ENCODE measurements around the gene SNTG2.
"Not testable (repeated sequence)": the region's sequence is repeated elsewhere in the genome, so short reads cannot be mapped to it uniquely, and the experiment has no call there.

The SNTG2 gene

DNA sequence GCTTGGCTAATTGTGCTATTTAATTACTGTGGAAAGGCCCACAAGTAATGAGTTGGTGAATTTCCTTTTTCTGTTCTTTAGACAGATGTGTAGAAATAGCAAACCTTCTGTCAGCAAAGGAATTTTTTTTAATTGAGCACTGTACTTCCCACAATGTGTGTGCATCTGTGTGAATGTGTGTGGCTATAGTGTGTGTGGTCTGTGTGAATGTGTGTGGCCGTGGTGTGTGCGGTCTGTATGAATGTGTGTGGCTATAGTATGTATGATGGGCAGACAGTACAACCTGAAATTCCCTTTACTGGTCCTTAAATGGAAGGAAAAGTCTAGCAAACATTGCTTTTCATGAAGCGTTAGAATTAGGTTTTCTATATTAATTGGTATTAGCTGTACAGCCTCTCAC, 259.1 kb downstream of the SNTG2 start:
- H3K27ac ChIP-seq: no peak overlapping the region
- H3K4me3 ChIP-seq: no peak overlapping the region

DNA sequence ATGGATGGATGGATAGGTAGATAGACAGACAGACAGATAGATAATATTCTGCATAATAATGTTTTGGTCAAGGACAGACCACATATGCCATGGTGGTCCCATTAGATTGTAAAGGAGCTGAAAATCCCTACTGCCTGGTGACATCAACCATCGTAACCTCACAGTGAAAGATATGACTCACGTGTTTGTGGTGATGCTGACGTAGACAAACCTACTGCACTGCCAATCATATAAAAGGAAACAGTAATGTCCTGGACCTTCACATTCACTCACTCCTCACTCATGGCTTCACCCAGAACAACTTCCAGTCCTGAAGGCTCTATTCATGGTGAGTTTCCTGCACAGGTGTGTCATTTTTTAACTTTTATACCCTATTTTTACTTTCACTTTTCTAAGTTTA, 259.7 kb downstream of the SNTG2 start:
- no peak overlapping the region for H3K4me3 ChIP-seq
- no peak overlapping the region for H3K27ac ChIP-seq

DNA sequence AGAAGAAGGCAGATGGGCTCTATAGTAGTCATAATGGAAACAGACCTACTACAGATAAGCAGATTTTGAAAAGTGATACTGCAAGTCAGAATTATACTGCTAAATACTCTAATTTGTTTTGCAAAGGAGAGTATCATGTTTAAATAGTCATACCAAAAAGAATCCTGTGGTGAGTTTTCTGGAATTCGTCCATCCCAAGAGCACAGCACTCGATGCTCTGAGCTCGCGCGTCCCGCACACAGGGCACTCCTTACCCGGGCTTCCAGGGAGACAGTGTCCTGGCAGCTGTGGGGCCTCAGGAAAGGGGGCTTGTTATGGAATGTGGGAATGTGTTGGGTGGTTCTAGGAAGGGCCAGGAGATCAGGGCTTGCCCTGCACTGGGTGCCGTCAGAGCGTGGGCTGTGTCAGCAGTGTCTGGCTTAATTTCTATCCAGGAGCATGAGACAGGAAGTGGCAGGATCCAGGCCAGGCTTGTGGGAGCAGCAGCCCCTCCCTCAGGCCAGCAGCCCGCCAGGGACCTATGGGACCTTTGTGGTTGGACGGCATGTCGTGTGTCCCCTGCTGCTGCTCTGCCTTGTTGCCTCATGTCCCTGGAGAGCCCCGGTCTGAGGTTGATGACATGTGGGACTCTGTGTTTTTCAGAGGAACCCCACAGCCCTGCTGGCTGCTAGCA, 269.4 kb downstream of the SNTG2 start:
- Histone ChIP-seq H3K4me3 (no peak overlapping the region), H3K27ac (peak overlapping the region in 1 of 21 experiments; percentile 33)

DNA sequence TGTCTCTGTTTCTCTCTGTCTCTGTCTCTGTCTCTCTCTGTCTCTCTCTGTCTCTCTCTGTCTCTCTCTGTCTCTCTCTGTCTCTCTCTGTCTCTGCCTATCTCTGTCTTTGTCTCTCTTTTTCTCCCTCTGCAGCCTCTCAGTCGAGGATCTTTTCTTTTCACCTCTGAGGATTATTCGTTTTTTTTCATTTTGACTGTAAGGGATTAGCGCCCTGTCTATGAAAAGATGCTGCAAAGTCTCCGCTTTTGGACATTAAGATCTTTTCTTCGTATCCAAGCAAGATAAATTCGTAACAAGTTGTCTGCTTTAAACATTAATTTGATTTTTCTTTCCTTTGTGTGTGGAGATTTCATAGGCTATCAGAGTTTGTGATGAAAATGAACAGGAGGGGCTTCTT, 271.4 kb downstream of the SNTG2 start:
- H3K4me3 ChIP-seq: no peak overlapping the region
- H3K27ac ChIP-seq: no peak overlapping the region

DNA sequence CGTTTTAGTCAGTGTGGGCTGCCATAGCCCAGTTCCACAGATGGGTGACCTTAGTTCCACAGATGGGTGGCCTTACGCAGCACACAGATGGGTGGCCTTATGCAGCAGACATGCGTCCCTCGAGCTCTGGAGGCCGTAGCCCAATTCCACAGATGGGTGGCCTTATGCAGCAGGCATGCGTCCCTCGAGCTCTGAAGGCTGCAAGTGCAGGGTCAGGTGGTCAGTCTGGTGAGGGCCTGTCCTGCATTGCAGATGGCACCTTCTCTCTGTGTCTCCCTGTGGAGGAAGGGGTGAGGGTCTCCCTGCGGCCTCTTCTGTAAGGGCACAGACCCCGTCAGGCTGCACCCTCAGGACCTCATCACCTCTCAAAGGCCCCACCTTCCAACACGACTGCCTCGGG, 273.1 kb downstream of the SNTG2 start:
- H3K27ac ChIP-seq: no peak overlapping the region
- H3K4me3 ChIP-seq: no peak overlapping the region

DNA sequence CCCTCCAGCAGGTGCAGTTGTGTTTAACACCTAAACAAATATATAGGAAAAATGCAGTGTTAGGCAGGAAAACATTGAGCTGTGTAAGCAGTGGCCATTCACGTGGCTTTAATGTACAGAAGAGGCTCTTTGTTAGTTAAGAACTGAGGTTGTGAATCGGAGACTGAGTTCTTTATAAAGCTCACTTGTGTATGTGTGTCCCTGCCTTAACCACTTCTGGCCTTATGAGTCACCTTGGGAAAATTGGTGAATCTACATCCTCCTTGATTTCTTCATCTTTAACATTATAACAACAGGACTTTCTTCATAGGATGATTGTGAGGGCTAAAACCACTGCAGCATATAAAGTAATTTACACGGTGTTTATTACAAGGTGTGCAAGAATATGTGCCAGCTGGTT, 274.3 kb downstream of the SNTG2 start:
- H3K27ac ChIP-seq: no peak overlapping the region
- no peak overlapping the region for H3K4me3 ChIP-seq

DNA sequence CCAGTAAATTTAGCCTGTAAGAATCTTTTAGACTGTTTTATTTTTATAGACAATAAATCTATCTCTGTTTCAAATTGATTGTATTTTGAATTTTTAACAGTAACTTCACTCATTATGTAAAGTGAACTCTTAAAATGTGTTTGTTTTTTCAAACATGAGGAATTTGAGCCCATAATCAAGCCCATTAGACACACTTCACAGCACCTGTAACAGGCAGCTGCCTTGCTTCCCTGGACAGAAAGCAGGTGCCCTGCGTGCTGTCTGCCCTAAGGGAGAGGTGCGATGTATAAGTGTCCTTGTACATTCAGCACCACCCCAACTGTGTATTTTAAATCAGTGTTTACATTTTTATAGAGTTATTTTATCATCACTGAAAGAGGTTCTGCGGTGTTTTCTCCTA, 276.1 kb downstream of the SNTG2 start:
- H3K4me3 ChIP-seq: no peak overlapping the region
- no peak overlapping the region for H3K27ac ChIP-seq

DNA sequence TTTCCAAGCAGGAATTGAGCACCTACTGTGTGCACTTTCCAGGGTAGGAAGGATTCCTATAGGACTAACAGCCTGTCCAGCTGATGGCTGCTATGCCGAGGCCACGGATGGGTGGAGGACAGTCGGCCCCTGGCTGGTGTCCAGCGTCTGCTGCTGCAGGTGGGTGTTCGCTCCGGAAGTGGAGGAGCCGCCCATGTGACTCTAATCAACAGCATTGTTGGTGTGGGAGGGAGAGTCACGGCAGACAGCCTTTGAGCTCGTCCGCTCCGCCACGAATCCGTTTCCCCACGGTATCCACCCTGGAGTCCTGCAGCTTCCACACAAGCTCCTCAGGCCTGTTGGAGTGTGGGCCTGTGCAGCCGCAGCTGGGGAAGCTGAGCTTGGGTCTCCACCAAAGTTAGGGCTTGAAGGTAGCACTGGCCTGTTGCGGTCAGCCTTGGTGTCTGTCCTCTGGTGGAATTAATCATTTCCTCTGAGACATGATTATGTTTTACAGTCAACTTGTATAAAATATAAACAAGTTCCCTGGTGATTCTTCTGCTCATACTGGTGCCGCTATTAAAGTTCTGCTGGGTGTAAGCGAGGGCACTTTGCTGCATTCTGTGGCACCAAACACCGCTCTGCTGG, 276.7 kb downstream of the SNTG2 start:
- peak overlapping the region in 1 of 21 experiments; percentile 21 for H3K27ac ChIP-seq
- H3K4me3 ChIP-seq: no peak overlapping the region

DNA sequence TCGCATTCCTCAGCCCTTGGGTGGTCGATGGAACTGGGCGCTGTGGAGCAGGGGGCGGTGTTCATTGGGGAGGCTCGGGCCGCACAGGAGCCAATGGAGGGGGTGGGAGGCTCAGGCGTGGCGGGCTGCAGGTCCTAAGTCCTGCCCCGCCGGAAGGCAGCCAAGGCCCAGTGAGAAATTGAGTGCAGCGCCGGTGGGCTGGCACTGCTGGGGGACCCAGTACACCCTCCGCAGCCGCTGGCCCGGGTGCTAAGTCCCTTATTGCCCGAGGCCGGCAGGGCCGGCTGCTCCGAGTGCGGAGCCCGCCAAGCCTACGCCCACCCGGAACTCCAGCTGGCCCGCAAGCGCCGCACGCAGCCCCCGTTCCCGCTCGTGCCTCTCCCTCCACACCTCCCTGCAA, 278.9 kb downstream of the SNTG2 start:
- not testable (repeated sequence) for H3K4me3 ChIP-seq

DNA sequence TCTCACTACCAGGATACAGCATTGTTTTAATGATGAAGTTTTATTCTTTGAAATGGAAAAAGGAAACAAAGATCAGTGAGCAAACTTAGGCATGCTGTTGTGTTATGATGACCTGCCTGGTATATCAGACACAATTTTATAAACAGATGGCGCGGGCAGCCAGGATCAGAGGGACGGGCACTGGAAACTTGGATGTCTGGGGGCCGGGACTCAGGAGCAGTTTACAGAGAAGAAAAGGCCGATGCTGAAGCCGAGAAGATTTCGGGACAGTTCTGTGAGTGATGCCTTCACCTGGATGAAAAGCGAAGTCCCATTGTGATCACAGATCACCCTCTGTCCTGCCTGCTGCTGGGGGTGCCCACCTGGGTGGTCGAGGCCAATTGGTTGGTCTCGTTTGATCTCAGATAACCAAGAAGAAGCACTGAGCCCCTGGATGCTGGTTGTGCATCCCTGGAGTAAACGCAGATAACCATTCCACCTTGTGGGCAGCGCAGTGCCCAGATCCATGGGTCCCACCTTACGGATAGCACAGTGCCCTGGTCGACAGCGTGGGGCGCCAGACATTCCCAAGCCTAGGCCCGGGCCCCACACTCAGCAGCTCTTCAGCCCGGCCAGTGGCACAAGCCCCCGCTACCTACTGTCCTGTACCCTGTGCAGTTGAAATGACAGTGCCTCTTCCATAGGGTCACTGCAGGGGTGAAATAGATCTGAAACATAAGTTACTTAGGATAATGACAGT, 279.7 kb downstream of the SNTG2 start:
- Histone ChIP-seq H3K27ac (no peak overlapping the region), H3K4me3 (no peak overlapping the region)

More for the DNA sequence above, 278.9 kb downstream of the SNTG2 start:
- not testable (repeated sequence) for H3K27ac ChIP-seq

DNA sequence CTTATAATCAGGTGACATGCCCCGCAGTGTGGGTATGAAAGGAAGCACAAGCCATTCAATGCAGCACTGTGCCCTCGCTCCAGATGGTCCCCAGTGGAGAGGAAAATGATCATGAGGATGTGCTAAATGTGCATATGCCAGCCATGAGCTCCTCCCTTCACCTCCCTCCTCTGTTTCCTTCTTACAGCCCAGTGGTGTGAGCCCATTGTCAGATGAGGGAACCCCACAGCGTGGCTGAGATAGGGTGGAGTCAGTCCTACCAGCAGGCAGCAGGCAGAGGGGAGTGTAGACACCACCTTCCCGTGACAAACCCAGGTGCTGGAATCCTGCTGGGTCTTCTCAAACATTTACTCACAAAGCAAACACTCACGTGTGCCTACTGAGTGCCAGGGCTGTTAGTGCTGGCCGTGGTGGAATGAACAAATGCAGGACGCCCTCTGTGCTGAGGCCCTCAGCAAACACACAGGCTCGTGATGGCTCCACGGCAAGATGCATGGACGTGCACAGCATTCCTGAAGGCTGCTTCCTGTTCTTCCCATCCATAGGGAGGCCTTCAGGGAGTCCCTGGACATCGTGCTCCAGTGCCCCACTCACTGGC, 280.9 kb downstream of the SNTG2 start:
- no peak overlapping the region for H3K27ac ChIP-seq
- no peak overlapping the region for H3K4me3 ChIP-seq

DNA sequence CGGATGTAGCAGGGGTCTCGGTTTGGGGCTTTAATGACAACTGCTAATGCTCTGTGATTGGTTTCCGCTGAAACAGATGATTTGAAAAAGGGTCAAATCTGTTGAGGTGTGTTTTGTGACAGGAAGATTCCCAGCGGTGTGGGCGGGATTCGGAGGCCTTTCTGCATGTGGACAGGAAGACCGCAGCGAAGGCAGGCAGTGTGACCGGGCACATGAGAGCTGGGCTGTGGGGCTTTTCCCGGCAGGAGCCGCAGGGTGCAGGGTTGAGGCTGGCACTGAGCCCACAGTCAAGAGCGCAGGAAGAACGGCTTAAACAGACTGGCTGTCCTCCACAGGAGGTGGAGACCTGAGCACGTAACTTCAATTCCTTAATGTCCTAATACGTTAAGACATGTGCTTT, 282.6 kb downstream of the SNTG2 start:
- Histone ChIP-seq H3K4me3 (no peak overlapping the region), H3K27ac (no peak overlapping the region)

DNA sequence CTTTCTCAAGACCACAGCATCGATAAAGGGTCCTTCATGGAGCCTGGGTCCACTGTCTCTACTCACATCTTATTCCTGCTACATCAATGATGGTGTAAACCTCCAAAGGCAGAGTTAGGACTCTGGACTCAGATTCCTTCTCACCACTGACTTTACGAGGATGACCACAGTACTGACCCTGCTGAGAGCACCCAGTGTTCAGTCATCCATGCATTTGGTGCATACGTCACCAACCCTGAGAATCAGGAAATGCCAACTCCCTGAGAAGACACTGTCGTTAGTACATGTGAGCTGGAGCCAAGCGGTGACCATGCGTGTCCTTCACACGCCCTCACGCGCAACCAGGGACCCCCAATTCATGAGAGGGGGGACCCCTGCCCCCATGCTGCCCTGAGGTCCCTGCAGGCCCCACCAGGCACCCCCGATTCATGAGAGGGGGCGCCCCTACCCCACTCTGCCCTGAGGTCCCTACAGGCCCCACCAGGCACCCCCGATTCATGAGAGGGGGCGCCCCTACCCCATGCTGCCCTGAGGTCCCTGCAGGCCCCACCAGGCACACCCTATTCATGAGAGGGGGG, 284.2 kb downstream of the SNTG2 start:
- Histone ChIP-seq H3K27ac (no peak overlapping the region), H3K4me3 (no peak overlapping the region)

DNA sequence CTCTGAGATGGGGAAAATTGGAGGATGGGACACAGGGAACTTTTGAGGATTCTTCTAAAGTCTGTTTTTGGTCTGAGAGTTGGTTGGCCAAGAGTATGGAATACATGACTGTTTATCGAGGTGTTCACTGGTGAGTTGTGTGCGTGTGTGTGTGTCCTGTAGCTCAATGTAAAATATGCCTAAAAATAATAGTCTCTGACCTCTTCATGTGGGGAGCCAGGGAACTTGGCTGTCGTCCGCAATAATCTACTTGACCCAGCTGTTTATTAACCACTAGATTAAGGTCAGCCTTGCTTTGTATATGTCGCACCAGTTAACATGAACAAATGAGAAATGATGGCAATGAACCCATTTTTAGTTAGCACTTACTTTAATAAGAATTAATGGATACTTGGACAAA, 285.2 kb downstream of the SNTG2 start:
- no peak overlapping the region for H3K27ac ChIP-seq

DNA sequence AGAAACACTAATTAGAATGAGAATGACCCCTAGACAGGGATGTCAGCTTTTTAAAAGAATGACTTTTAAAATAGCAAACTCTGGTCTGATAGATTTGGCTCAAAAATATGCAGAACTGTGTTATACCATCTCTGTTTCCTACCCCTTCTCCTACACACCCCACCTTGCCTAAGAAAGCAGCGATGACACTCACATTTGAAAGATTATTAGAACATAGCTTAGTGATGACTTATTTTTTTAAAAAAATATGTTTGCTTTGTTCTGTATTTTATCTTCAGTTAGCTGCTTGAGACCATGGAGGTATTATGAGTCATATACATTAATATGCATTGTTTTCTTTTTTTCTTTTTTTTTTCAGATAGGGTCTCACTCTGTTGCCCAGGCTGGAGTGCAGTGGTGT, 286.0 kb downstream of the SNTG2 start:
- no peak overlapping the region for H3K4me3 ChIP-seq
- H3K27ac ChIP-seq: no peak overlapping the region

More for the DNA sequence above, 285.2 kb downstream of the SNTG2 start:
- no peak overlapping the region for H3K4me3 ChIP-seq

DNA sequence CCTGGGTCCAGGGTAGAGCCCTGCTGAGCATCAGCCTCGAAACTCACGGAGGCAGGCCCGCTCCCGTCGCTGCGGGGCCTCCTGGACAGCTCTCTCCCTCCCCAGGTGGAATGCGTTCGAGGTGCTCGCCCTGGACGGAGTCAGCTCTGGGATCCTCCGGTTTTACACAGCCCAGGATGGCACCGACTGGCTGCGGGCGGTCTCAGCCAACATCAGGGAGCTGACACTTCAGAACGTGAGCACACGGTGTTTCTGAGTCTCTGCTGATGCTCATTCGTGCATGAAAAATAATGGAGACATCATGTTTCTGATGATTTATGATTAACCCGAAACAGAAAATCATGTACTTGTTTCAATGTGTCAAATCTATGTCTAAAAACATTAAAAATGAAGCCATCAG, 287.1 kb downstream of the SNTG2 start:
- Histone ChIP-seq H3K4me3 (no peak overlapping the region), H3K27ac (no peak overlapping the region)

DNA sequence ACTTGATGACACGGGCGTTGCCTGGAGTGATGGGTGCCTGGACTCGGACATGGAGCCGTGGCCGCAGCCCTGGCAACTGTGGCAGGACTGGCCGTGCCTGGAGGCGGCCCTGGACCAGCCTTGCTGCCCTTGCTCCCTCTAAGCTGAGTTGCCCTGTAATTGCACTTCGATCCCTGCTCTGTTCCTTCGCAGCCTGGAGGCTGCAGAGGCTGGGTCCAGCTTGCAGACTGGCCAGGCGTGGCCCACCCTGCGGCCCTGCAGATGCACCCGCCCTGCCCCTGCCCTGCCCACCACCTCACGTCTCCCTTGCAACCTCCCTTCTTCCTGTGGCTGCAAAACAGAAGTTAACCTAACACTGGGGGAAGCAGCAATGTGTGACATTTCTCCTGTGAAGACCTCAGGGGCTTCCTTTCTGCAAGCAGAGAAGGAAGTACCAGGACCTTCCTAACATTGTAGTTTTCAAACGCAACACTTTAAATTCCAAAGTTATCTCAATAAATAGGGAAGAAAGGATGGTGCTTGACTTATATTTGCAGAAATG, 288.0 kb downstream of the SNTG2 start:
- H3K27ac ChIP-seq: no peak overlapping the region
- no peak overlapping the region for H3K4me3 ChIP-seq

DNA sequence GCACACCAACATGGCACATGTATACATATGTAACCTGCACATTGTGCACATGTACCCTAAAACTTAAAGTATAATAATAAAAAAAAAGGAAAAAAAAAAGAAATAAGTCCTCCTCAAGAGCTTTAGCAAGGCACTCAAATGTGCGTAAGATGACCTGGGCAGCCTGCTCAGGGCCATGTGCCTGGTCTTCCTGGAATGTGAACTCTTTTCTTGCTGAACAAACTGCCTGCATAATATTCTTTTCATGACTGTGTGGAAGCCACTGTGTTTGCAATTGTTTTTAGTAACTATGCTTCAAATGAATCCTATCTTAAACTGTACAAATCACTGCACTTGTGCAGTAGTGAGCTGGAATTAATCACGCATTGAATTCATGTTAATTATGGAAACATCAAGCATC, 294.5 kb downstream of the SNTG2 start:
- H3K4me3 ChIP-seq: no peak overlapping the region
- no peak overlapping the region for H3K27ac ChIP-seq

DNA sequence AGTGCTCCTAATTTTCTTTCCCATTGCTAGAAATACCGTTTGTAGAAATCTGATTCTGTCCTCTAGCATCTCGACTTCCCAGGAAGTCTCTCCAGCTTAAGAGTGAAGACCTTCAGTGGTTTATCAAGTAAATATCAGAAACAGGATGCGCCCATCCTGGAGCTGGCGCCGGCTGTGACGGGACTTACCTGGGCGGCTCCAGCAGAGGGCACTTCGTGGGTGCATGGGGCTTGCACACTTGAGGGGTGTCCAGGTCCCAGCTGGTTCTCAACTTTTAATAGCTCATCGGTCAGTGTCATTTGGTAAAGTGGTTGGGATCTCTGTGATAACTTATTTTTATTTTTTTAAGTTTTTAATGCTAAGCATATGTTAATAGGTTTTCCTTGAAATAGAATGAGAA, 295.6 kb downstream of the SNTG2 start:
- no peak overlapping the region for H3K4me3 ChIP-seq
- H3K27ac ChIP-seq: no peak overlapping the region

DNA sequence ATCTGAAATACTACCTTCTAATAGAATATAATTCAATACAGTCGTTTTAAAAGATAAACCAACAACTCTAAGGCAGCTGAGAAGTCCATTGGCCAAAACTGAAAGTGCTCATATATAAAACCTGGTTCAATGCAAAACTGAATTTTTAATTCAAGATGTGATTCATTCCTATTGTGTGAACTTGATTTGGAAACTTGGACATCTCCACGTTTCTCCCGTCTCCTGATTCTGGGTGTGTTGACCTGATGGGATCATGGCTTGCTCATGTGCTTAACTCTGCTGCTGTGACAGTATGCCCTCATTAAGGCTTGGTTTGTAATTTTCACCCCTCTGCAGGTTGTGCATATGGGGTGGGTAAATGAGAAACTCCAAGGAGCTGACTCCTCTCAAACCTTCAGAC, 296.3 kb downstream of the SNTG2 start:
- H3K27ac ChIP-seq: no peak overlapping the region
- H3K4me3 ChIP-seq: no peak overlapping the region
